ENCODE measurements around the gene PLOD1. TPM values are rescaled to one million over a fixed set of nuclear protein-coding genes. Genes with fewer than 3 reads are reported as not detected.
"Not testable (repeated sequence)": the region's sequence is repeated elsewhere in the genome, so short reads cannot be mapped to it uniquely, and the experiment has no call there.

PLOD1 gene
- total RNA-seq, 4 donors from 2014 or later: 52.8 to 87.9 (median 64.0) TPM

- Histone ChIP-seq H3K27ac (peak overlapping the region in 1 of 4 donors; percentile 5), H3K36me3 (peaks cover 0 to 76% (median 12%) of the 10 kb centered on the region in 3 donors), H3K27me3 (no peaks in the 10 kb centered on the region), H3K4me3 (no peak overlapping the region), H3K9me3 (no peaks in the 10 kb centered on the region), H3K4me1 (peaks cover 0 to 60% (median 34%) of the 10 kb centered on the region in 4 donors)
- WGBS, 2 donors: 65 to 73% methylated on average over 9 of the region's 9 CpGs
- no peak for TF ChIP-seq CTCF (IDR thresholded peaks at IDR 0.05)
- TF ChIP-seq POLR2A (IDR thresholded peaks at IDR 0.05): no peak
- TF ChIP-seq EP300 (IDR thresholded peaks at IDR 0.05): no peak
- DNase-seq (ENCODE audit: low spot score in 2 of 2): no peak
These were observed 13.5 kb upstream of the PLOD1 start for GRCh38 chr1:11921022-11921421.

GRCh38 chr1:11923069-11923826 is 11.3 kb upstream of the PLOD1 start:
- Histone ChIP-seq H3K4me3 (no peak overlapping the region), H3K36me3 (peaks cover 0 to 57% (median 12%) of the 10 kb centered on the region in 3 donors), H3K4me1 (peaks cover 0 to 77% (median 38%) of the 10 kb centered on the region in 4 donors), H3K9me3 (no peaks in the 10 kb centered on the region), H3K27me3 (no peaks in the 10 kb centered on the region), H3K27ac (no peak overlapping the region)
- WGBS, 2 donors: 75 to 84% methylated on average over 17 to 24 of the region's 24 CpGs
- no peak for DNase-seq (ENCODE audit: low spot score in 2 of 2)
- no peak for TF ChIP-seq CTCF (IDR thresholded peaks at IDR 0.05)
- TF ChIP-seq EP300 (IDR thresholded peaks at IDR 0.05): no peak
- TF ChIP-seq POLR2A (IDR thresholded peaks at IDR 0.05): no peak

DNA sequence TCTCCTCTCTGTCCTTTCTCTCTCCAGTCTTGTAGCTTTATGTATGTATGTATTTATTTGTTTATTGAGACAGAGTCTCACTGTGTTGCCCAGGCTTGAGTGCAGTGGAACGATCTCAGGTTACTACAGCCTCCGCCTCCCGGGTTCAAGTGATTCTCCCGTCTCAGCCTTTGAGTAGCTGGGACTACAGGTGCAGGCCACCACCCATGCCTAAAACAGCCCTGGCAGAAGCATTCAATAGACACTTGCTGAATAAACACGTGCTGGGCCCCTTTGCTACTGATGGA is 10.7 kb upstream of the PLOD1 start:
- TF ChIP-seq EP300 (IDR thresholded peaks at IDR 0.05) (no peak), CTCF (IDR thresholded peaks at IDR 0.05) (no peak), POLR2A (IDR thresholded peaks at IDR 0.05) (no peak)
- no peak overlapping the region for H3K4me3 ChIP-seq
- WGBS, 2 donors: 47 to 78% methylated on average over 5 of the region's 5 CpGs
- H3K4me1 ChIP-seq: peaks cover 0 to 77% (median 38%) of the 10 kb centered on the region in 4 donors
- H3K9me3 ChIP-seq: no peaks in the 10 kb centered on the region
- DNase-seq (ENCODE audit: low spot score in 2 of 2): no peak
- no peaks in the 10 kb centered on the region for H3K27me3 ChIP-seq
- peaks cover 0 to 52% (median 12%) of the 10 kb centered on the region in 3 donors for H3K36me3 ChIP-seq
- no peak overlapping the region for H3K27ac ChIP-seq

- Histone ChIP-seq H3K4me1 (peaks cover 0 to 76% (median 41%) of the 10 kb centered on the region in 4 donors), H3K27me3 (no peaks in the 10 kb centered on the region), H3K27ac (peak overlapping the region in 2 of 4 donors; percentile 16 to 22), H3K9me3 (no peaks in the 10 kb centered on the region), H3K4me3 (peak overlapping the region; percentile 42 to 77 (median 56)), H3K36me3 (peaks cover 0 to 44% (median 12%) of the 10 kb centered on the region in 3 donors)
- DNase-seq (ENCODE audit: low spot score in 2 of 2): no peak
- 60 to 64% methylated on average over 16 of the region's 16 CpGs for WGBS, 2 donors
- no peak for TF ChIP-seq EP300 (IDR thresholded peaks at IDR 0.05)
- TF ChIP-seq POLR2A (IDR thresholded peaks at IDR 0.05): no peak
- no peak for TF ChIP-seq CTCF (IDR thresholded peaks at IDR 0.05)
These were observed 10.0 kb upstream of the PLOD1 start for GRCh38 chr1:11924334-11925195.

GRCh38 chr1:11925196-11925937 is 9.2 kb upstream of the PLOD1 start:
- H3K36me3 ChIP-seq: peaks cover 0 to 36% (median 11%) of the 10 kb centered on the region in 3 donors
- not testable (repeated sequence) for DNase-seq (ENCODE audit: low spot score in 2 of 2); H3K9me3 ChIP-seq; H3K27me3 ChIP-seq
- H3K27ac ChIP-seq: peak overlapping the region in 2 of 4 donors; percentile 19 to 37
- 27 to 39% methylated on average over 4 to 6 of the region's 54 CpGs for WGBS, 2 donors
- peak overlapping the region; percentile 42 to 77 (median 56) for H3K4me3 ChIP-seq
- peaks cover 0 to 80% (median 45%) of the 10 kb centered on the region in 4 donors for H3K4me1 ChIP-seq

Data from tibial nerve (tissue), 4 donors.